Stimulated activated CD4-positive, alpha-beta T cell treated with anti-CD3 and anti-CD28 coated beads, Interleukin-2, amount 100 ng/mL, for 4 hours (primary cell): ENCODE data around the gene TBX10.
"Not testable (repeated sequence)": the region's sequence is repeated elsewhere in the genome, so short reads cannot be mapped to it uniquely, and the experiment has no call there.

Experiments
- DNase-seq: peaks from one replicate; pipeline ENCODE4 v3.0.0-alpha.2; 2020; ENCODE audit warnings: low read depth

TBX10 gene

DNA sequence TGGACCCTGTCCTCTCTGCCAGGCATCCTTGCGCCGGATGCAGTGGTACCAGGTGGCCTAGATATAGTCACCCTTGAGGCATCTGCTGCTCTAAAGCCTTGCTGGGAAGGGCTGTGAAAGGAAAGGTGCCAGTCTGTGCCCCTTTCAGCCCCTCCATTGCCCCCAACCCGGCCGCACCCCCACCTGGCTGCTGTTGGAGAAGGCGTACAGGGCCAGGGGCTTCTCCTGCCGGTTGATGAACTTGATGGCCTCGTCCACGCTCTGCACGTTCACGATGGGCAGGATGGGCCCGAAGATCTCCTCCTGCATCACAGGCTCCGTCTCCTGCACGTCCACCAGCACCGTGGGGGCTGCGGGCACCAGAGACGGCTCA lies 24.6 kb upstream of the TBX10 start:
- DNase-seq = no peak

DNA sequence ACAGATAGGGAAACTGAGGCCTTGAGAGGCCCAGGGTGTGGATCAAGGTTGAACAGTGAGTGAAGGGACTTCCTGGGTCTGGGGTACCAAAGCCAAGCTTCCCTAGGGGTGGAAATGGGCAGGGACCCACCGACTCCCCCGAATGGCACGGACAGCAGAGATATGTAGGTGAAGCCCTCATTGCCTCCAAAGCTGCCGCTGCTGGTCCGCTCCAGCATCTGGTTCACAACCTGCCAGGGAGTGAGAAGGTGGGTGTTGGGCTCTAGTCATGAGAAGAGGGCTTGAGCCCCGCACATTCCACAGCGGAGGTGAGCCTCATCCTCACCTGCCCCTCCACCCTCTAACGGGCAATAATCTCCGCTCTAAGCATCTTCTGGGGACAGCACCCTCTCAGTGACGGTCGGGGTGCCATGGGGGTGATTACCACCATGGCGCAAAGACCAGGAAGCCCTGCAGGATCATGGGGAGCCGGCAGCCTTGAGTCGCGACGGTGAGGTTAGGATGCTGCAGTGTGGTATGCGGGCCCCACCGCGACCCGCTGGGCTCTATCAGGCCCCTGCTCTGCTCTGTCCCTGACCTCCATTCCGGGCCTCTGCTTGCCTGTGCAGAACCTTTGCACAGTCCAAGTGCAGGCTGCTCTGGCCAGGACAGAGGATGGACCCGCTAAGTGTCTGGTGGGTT lies 24.1 kb upstream of the TBX10 start:
- no peak for DNase-seq

DNA sequence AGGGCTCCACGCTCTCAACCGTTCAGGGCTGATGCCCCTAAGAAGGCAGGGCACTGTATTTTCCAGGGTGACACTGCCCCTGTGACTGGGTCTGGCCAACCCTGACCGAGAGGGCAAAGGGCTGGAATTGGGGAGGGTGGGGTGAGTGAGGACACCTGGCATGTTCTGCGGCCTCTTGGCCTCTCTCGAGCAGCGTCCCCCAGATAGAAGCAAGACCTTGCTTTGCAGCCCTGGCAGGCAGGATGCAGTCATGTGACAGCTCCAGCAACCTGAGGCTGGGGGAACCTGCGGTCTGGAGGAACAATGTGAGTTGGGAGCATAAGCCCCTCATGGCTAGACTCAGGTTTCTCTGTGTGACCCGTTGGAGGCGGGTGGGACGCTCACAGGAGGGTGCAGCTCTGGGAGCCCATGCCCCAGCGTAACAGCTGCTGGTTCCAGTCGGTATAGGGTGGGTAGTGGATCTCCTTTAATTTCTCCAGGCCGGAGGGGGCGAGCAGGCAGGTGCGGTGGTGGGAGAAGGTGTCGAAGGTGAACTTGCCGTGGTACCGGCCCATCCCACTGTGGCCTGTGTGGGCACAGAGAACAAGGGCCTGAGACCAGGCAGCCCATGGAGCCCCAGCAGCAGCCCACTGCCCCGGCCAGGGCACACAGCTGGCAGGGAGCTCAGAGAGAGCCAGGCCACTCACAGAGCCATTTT lies 23.4 kb upstream of the TBX10 start:
- no peak for DNase-seq

DNA sequence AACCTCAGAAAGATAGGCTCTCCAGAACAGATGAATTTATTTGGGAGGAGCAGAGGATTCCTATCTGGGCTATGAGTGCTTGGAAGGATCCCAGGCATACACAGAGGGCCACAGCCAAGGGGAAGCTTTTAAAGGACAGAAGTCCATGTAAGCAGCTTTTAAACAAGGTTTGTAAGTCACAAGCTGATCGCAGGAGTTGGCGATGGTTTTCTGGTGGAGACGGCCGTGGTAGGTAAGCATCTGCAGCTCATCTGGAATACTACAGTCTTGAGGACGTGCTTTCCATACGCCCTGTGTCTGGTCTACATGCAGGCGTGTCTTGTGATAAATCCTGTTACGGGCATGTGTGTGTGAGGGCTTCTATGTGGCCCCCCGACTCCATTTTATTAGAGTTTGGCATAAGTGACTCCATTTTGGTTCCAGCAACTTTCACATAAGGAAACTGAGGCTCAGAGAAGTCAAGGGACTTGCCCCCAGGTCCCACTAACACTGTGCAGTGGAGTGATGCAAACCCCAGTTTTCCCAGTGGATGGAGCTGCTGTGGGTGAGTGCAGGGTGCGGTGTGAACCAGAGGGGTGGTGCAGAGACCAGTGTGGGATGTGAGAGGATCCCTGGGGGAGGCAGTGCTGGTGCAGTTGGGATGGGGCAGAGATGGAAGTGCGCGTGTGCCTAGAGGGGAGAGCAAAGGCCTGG lies 22.7 kb upstream of the TBX10 start:
- no peak for DNase-seq

DNA sequence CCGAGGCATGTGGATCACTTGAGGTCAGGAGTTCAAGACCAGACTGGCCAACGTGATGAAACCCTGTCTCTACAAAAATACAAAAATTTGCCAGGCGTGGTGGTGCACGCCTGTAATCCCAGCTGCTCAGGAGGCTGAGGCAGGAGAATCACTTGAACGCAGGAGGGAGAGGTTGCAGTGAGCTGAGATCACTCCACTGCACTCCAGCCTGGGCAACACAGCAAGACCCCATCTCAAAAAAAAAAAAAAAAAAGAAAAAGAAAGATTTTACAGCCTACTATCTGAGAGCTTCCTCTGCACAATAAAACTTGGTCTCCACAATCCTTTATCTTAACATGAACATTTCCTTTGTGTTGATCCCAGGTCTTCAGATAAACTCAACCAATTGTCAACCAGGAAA lies 21.2 kb upstream of the TBX10 start:
- DNase-seq = not testable (repeated sequence)

DNA sequence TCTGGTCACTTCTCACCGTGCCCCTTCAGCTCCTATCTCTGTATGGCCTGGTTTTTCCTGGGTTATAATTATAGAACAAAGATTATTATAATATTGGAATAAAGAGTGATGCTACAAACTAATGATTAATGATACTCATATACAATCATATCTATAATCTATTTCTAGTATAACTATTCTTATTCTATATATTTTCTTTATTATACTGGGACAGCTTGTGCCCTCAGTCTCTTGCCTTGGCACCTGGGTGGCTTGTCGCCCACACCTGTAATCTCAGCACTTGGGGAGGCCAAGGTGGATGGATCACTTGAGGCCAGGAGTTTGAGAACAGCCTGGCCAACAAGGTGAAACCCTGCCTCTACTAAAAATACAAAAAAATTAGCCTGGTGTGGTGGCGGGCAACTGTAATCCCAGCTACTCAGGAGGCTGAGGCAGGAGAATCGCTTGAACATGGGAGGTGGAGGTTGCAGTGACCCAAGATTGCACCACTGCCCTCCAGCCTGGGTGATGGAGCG lies 20.1 kb upstream of the TBX10 start:
- not testable (repeated sequence) for DNase-seq

DNA sequence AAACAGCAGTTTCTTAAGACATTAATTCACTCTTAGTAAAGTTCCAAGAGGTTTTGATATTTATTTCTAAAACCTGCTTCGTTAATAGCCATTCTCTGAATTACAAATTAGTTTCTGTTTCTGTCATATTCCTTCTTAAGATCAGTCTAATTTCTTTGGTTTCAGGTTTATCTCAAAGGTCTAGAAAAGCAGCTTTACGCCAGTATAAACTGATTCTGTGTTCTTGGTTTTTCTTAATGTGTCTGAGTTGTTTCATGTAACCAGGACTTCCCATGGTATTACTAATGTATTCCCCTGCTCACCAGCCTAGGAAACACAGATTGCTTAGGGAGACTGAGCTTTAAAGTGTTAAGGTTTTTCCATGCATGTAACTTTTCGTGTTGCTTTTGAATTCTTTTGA lies 17.7 kb upstream of the TBX10 start:
- DNase-seq = no peak

DNA sequence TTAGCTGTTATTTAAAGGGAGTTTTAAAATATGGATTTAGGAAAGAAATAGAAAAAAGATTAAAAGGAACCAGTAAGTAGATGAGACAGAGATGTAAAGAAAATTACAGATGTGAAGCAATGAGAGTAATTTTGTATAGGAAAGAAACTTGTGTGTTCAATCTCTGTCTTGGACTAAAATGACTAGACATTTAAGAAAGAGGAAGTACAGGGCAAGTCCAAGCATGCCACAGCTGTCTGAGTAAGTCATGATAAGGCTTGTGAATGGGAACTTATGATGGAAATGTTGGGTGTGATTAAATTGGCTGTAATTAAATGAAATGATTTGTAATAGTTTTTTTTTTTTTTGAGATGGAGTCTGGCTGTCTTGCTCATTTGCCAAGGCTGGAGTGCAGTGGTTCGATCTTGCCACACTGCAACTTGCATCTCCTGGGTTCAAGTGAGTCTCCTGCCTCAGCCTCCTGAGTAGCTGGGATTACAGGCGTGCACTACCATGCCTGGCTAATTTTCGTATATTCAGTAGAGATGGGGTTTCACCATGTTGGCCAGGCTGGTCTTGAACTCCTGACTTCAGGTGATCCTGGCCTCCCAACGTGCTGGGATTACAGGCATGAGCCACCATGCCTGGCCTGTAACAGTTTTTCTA lies 16.8 kb upstream of the TBX10 start:
- no peak for DNase-seq

DNA sequence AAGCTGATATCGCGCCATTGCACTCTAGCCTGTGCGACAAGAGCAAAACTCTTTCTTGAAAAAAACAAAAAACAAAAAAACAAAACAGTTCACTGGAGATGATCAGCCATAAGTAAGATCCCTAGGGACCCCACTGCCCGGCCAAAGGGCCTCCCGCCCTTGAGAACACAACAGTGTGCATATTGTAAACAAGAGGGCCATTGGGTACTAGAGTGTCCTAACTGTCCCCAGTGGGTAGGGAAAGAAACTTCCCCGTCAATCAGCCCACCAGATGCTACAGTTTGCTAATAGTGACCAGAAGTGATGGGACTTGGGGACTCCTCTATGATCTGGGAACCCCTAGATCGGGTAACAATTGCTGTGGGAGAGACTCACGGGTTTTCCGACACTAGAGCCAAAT lies 14.7 kb upstream of the TBX10 start:
- DNase-seq = no peak

DNA sequence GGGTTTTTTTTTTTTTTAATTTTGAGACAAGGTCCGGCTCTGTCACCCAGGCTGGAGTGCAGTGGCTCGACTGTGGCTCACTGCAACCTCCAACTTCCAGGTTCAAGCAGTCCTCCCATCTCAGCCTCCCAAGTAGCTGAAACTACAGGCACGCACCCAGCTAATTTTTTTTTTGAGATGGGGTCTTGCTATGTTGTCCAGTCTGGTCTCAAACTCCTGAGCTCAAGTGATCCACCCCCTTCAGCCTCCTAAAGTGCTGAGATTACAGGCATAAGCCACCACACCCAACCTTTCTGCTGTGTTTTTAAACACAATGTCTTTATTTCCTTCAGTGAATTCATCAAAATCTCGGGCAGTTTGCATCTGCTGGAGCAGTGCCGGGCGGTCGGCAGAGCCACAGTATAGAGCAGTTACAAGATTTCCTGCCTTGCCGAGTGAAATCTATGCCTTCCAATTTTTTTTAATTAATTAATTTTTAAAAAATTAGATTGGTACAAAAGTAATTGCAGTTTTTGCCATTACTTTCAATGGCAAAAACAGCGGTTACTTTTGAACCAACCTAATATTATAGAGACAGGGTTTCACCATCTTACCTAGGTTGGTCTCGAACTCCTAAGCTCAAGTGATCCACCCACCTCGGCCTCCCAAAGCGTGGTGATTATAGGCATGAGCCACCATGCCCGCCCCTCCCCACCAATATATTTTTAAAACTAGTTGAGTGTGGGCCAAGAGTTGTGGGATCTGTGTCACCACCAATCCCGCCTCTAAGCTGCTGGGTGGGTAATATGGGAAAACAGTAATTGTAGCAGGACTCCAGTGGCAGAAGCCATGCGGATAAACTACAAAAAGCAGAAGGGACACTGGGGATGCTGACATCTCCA lies 13.6 kb upstream of the TBX10 start:
- no peak for DNase-seq

DNA sequence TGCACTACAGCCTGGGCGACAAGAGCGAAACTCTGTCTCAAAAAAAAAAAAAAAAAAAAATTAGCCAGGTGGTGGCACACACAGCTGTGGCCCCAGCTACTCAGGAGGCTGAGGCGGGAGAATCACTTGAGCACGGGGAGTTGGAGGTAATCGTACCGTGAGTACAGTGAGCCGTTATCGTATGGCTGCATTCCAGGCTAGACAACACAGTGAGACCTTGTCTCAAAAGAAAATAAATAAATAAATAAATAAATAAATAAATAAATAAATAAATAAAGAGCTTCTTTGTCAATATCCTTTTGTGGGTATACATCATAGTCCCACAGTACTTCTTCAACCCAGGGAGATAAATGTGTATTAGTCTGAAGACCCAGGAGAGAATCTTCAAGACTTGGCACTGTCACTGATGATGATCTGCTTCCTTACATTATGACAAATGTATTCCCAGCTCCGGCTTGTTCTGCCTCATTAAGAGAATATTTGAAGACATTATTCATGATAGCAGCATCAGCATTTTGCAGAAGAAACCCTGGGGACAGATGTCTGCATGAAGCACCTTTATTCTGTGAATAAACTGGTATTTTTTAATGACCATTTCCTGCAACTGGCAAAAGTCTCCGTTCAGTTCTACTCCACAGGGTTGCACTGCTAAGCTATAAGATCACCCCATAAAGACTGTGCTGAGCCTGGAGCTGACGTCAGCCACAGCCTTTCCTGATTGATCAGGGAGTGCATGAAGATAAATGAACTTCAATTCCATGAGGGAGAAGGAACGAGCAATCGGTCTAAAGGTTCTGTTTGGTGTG lies 12.6 kb upstream of the TBX10 start:
- no peak for DNase-seq

DNA sequence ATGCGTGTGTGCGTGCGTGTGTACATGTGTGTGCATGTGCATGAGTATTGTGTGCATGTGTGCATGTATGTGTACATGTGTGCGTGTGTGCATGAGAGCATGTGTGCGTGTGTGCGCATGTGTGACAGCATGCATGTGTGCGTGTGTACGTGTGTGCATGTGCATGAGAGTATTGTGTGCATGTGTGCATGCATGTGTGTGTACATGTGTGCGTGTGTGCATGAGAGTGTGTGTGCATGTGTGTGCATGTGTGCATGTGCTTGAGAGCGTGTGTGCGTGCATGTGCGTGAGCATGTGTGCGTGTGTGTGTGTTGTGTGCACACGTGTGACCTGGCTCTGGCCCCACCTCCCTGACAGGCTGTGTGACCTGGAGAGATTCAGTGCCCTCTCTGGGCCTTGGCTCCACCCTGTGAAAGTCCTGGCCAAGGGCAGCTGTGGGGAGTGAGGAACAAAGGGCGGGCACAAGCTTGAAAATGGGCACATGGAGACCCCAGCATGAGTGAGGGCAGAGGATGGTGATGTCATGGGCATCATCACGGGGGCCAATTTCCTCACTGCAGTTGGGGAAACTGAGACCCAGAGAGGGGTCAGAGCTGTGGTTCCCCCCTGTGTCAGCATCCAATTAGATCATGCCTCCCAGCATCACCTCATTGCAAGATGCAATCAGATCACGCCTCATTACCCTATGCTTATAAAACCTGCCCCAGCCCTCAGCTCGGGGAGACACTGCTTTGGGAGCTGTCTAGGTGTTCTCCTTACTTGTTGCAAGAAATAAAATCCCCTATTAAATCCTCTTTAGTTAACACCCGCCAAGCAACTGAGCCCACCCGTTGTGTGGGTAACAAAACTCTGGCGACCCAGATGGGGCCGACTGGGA lies 10.3 kb upstream of the TBX10 start:
- DNase-seq = no peak

DNA sequence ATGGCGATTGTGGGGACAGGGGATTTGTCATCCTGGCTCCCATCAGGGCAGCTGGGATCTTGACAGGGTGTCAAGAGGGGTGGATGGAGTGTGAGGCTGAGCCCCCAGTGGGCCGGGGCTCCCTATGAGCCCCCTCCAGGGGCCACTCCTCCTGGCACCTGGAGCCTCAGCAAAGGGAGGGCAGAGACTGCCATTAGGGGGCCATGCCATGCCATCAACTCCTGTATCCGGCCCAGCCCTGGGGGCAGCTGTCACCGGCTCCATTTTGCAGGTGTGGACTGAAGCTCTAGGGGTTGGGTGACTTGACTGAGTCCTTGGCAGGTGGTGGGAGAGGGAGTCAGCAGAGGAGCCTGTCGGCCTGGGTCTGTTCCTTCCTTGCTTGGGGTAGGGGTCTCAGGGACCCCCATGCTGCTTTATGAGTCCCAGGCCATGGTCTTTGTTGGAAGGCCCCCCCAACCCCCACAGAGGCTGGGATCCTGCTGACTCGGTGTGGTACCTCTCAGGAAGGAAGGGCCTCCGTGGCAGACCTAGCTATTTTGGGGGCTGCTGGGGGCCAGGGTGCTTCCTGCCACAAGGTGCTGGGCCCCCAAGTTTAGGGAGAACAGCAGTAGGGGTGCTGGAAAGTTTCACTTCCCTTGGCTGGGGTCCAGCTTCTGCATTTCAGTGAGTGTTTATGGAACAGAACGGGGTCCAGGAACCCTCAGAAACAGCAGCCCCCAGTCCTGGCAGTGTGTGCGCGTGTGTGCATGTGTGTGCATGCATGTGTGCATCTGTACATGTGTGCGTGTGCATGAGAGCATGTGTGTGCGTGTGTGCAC lies 9.4 kb upstream of the TBX10 start:
- DNase-seq = no peak

DNA sequence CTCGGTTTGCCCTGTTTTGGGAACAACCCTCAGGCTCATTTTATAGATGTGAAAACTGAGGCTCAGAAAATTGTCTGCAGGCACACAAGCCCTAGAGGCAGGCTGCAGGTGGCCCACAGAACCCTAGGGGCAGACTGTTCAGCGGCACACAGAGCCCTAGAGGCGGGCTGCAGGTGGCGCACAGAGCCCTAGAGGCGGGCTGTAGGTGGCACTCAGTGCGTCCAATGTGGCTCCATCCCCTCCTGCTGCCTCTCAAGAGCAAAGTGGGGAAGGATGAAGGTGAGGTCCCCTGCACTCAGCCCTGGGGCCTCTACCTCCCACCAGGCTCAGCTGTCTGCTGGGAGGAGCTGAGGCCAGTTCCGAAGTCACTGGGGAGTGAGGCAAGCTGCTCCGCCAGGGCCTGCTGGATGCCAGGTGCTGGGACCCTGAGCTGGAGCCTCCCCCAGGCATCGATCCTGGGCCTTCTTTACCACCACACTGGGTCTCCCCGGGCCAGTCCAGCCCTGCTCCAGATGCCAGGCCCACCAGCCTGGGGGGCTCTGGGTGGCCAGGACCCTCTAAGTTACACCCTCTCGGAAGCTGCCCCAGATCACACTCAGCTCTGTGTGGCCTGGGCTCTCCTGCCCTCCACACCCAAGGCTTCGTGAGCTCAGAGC lies 8.7 kb upstream of the TBX10 start:
- DNase-seq = peak; percentile 12

DNA sequence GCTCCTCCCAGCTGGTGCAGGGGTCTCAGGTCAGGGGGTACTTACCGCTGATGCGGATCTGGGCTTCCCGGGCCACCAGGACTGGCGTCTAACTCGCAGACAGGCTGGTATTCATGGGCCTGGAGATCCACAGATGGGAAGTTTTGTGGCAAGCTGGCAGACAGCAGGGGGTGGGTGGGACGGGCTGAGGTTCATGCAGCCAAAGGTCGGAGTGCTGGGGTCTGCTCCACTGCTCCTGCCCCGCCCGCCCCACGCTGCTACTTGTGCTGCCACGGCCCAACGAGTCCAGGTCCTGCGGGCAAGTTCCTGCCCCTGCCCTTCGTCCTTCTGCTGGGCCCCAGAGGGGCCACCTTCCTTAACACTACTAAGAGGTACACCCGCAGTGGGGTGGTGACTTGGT lies 7.9 kb upstream of the TBX10 start:
- no peak for DNase-seq

DNA sequence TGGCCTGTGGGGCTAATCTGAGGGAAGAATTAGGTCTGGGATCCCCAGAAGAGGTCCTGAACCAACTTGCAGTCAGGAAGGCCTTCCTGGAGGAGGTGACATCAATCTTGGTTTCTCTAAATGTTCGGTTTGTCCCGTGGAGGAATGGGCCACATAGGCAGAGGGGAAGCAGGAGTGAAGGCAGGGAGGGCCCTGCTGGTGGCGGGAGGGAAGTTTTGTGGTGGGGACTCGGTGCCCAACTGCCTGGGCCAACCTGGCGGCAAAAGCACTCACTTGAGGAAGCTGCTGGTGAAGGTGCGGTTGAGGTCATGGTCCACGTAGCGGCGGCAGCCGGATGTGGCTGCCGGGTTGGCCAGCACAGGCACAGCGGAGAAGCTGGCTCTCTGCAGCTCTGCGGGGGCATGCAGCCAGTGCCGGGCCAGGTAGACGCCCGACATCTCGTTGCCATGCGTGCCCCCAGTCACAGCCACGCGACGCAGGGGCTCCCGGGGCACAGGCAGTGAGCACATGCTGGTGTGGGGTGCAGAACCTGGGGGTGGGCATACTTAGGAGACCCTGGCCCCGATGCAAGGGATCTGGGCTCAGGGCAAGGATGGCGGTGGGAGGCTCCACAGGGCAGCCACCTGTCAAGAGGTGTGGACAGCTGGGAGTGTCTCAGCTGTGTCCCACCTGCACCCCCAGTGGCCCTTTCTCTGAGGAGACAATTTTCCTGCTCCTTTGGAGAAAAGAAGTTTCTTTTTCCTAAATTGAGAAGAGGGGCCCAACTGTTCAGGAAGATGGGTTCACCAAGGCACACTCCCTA lies 7.2 kb upstream of the TBX10 start:
- DNase-seq = no peak
